RWPE2 (cell line): ENCODE results near the gene STAMBPL1.

ENCODE experiments used
- ATAC-seq: fragments of 200-7000 bp; cut with Tn5 transposase; 3 replicates; pipeline ENCODE4 v1.9.1; 2021; ENCODE audit warnings: low read depth
- DNase-seq: peaks from one replicate; pipeline ENCODE4 v3.0.0-alpha.2; 2020; ENCODE audit warnings: low spot score
- H3K27ac ChIP-seq: fragments of 450-650 bp; 2 replicates; pipeline ENCODE4 v1.5.1; 2017; ENCODE audit warnings: mild to moderate bottlenecking; ENCODE audit not compliant: poor library complexity, severe bottlenecking
- H3K27me3 ChIP-seq: fragments of 250-450 bp; sonication (Bioruptor Pico); 2 replicates; pipeline ENCODE4 v1.5.1; 2021; ENCODE audit warnings: mild to moderate bottlenecking, moderate library complexity; ENCODE audit not compliant: insufficient read depth, poor library complexity, severe bottlenecking
- H3K36me3 ChIP-seq: fragments of 250-450 bp; sonication (Bioruptor Pico); 2 replicates; pipeline ENCODE4 v1.5.1; 2020; ENCODE audit warnings: low read depth, mild to moderate bottlenecking, moderate library complexity
- H3K4me1 ChIP-seq: fragments of 250-450 bp; sonication (Bioruptor Pico); 2 replicates; pipeline ENCODE4 v1.5.1; 2021; ENCODE audit warnings: mild to moderate bottlenecking, moderate library complexity; ENCODE audit not compliant: insufficient read depth, poor library complexity, severe bottlenecking
- H3K4me3 ChIP-seq: fragments of 250-450 bp; sonication (Bioruptor Pico); 2 replicates; pipeline ENCODE4 v1.5.1; 2021; ENCODE audit warnings: mild to moderate bottlenecking, moderate library complexity; ENCODE audit not compliant: severe bottlenecking
- H3K9me3 ChIP-seq: fragments of 250-450 bp; sonication (Bioruptor Pico); 2 replicates; pipeline ENCODE4 v1.5.1; 2021; ENCODE audit warnings: mild to moderate bottlenecking, moderate library complexity; ENCODE audit not compliant: severe bottlenecking
- CTCF ChIP-seq: fragments of 450-650 bp; IDR thresholded peaks from one replicate; pipeline ENCODE4 v1.5.1; 2017; ENCODE audit warnings: mild to moderate bottlenecking, moderate library complexity; ENCODE audit not compliant: poor library complexity, severe bottlenecking

Gene STAMBPL1

GRCh38 chr10:88901984-88902789 is 22.1 kb downstream of the STAMBPL1 start:
- Histone ChIP-seq H3K27ac (no peak overlapping the region), H3K27me3 (no peaks in the 10 kb centered on the region), H3K4me3 (no peak overlapping the region), H3K4me1 (no peaks in the 10 kb centered on the region), H3K36me3 (peaks cover 13% of the 10 kb centered on the region), H3K9me3 (no peaks in the 10 kb centered on the region)
- no peak for ATAC-seq
- DNase-seq, result no peak
- no peak for TF ChIP-seq CTCF

- H3K27me3 ChIP-seq, result no peaks in the 10 kb centered on the region
- H3K4me1 ChIP-seq, result no peaks in the 10 kb centered on the region
- H3K9me3 ChIP-seq, result no peaks in the 10 kb centered on the region
- H3K36me3 ChIP-seq, result peaks cover 13% of the 10 kb centered on the region
- no peak overlapping the region for H3K4me3 ChIP-seq
- H3K27ac ChIP-seq, result no peak overlapping the region
- ATAC-seq (no peak), DNase-seq (no peak)
- no peak for TF ChIP-seq CTCF
Measured at GRCh38 chr10:88903715-88904114, 23.7 kb downstream of the STAMBPL1 start.

DNA sequence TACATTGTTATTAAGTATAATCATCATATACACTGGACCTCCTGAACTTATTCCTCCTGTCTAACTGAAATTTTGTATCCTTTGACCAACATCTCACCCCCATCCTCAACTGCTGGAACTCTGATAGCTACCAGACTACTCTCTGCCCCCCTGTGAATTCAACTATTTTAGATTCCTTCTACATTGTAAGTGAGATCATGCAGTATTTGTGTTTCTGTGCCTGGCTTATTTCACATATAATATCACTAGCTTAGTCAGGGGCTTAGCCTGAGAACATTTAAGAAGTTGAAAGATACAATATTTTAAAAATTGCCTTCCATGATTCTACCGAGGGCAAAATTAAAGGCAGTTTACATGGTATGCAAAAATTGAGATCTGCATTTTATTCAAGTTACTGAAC is 26.9 kb downstream of the STAMBPL1 start:
- no peak for TF ChIP-seq CTCF
- Histone ChIP-seq H3K9me3 (no peaks in the 10 kb centered on the region), H3K4me1 (no peaks in the 10 kb centered on the region), H3K36me3 (peaks cover 9% of the 10 kb centered on the region), H3K27ac (no peak overlapping the region), H3K4me3 (no peak overlapping the region), H3K27me3 (no peaks in the 10 kb centered on the region)
- ATAC-seq (no peak), DNase-seq (no peak)

- Histone ChIP-seq H3K36me3 (peaks cover 6% of the 10 kb centered on the region; the same call in 1 of the 2 replicates), H3K4me3 (no peak overlapping the region), H3K27me3 (no peaks in the 10 kb centered on the region), H3K27ac (no peak overlapping the region), H3K9me3 (no peaks in the 10 kb centered on the region), H3K4me1 (no peaks in the 10 kb centered on the region)
- no peak for ATAC-seq
- no peak for DNase-seq
- TF ChIP-seq CTCF, result no peak
Measured at GRCh38 chr10:88908194-88908593, 28.1 kb downstream of the STAMBPL1 start.

DNA sequence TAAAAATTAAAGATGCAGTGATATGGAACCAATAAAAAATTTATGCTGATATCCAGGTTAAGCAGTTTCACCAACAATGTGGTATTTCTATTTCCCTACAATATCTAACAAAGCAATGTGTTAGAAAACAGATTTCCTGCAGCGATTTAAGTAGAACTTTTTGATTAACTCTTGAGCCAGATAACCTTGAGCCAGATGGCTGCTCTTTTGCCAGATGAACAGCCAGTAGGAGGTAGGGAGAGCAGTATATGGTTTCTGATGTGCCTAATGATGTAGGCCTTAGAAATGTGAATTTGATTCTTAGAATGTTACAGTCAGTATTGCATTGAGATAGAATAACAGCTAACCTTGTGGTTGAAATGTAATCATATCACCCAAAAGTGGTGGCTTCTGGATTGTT is 31.1 kb downstream of the STAMBPL1 start:
- ATAC-seq (no peak), DNase-seq (no peak)
- no peaks in the 10 kb centered on the region for H3K27me3 ChIP-seq
- no peak overlapping the region for H3K27ac ChIP-seq
- H3K4me3 ChIP-seq, result no peak overlapping the region
- H3K36me3 ChIP-seq, result no peaks in the 10 kb centered on the region
- TF ChIP-seq CTCF, result no peak
- no peaks in the 10 kb centered on the region for H3K4me1 ChIP-seq
- H3K9me3 ChIP-seq, result no peaks in the 10 kb centered on the region
